A549 (cell line): ENCODE measurements around the gene JPH2. TPM values are rescaled to one million over a fixed set of nuclear protein-coding genes. Genes with fewer than 3 reads are reported as not detected.

Experiments used
- ATAC-seq, 2 experiments: fragments of 200-7000 bp in 1 of 2; fragments of >200 bp in 1 of 2; cut with Nextera tagmentation in 1 of 2; cut with Tn5 transposase in 1 of 2; 3 replicates each; pipeline versions ENCODE4 v1.8.0 to v1.9.1; 2018 to 2020; ENCODE audit warnings: mild to moderate bottlenecking in 1 of 2, moderate library complexity in 1 of 2
- CTCF ChIA-PET: fragments of 300-600 bp; sonication (Branson Sonifier 250); formaldehyde crosslinking; extraction: SDS; loops from one replicate; lab custom pipeline; 2021; ENCODE audit warnings: antibody characterized with exemption, inconsistent platforms; lab: Yijun Ruan, JAX
- POLR2A ChIA-PET: fragments of 350-600 bp; formaldehyde crosslinking; extraction: SDS; loops from one replicate; lab custom pipeline; 2021; ENCODE audit warnings: antibody characterized with exemption, inconsistent platforms; lab: Yijun Ruan, JAX
- DNase-seq, 2 experiments: peaks; one replicate each; pipeline versions ENCODE4 v3.0.0 to v3.0.0-alpha.2; 2011 to 2016; ENCODE audit warnings: low read depth in 1 of 2, low spot score in 1 of 2
- FAIRE-seq: peaks from 2 replicates; lab custom pipeline; 2011; peaks lifted over from hg19 to GRCh38; lab: Jason Lieb, UNC
- H3K27ac ChIP-seq, 2 experiments: fragments of >200 bp; sonication (Bioruptor Twin); formaldehyde crosslinking; 3 replicates each; pipeline ENCODE4 v1.5.1; 2016 to 2017
- H3K4me1 ChIP-seq: fragments of >200 bp; sonication (Bioruptor Twin); formaldehyde crosslinking; 3 replicates; pipeline ENCODE4 v1.6.1; 2016
- H3K4me2 ChIP-seq: fragments of >200 bp; sonication (Bioruptor Twin); formaldehyde crosslinking; 3 replicates; pipeline ENCODE4 v1.6.1; 2016
- H3K4me3 ChIP-seq: fragments of >200 bp; sonication (Bioruptor Twin); formaldehyde crosslinking; 3 replicates; pipeline ENCODE4 v1.5.1; 2016
- H3K9me3 ChIP-seq: fragments of >200 bp; sonication (Bioruptor Twin); formaldehyde crosslinking; 3 replicates; pipeline ENCODE4 v1.6.1; 2016
- CBX2 ChIP-seq: fragments of 200-600 bp; sonication (generic); IDR thresholded peaks from 2 replicates; pipeline ENCODE4 v1.6.1; 2016; ENCODE audit warnings: low read depth, mild to moderate bottlenecking, borderline replicate concordance
- CEBPB ChIP-seq, 2 experiments: fragments of >200 bp in 1 of 2; sonication (Bioruptor Twin) in 1 of 2; formaldehyde crosslinking in 1 of 2; IDR thresholded peaks; 2 replicates each; pipeline ENCODE4 v1.6.1; 2012 to 2016
- FOXS1 ChIP-seq: fragments of 250-450 bp; sonication (Bioruptor Pico); IDR thresholded peaks from 2 replicates; pipeline ENCODE4 v1.5.0; 2020; ENCODE audit warnings: mild to moderate bottlenecking, moderate library complexity
- HDAC2 ChIP-seq: fragments of 200-600 bp; sonication (generic); IDR thresholded peaks from 2 replicates; pipeline ENCODE4 v1.6.1; 2016
- HOXA7 ChIP-seq: fragments of 250-450 bp; sonication (Bioruptor Pico); IDR thresholded peaks from 2 replicates; pipeline ENCODE4 v1.5.0; 2020; ENCODE audit warnings: mild to moderate bottlenecking, moderate library complexity
- HOXB5 ChIP-seq: fragments of 250-450 bp; sonication (Bioruptor Pico); IDR thresholded peaks from 2 replicates; pipeline ENCODE4 v1.5.0; 2020; ENCODE audit warnings: mild to moderate bottlenecking, moderate library complexity
- JUN ChIP-seq, 2 experiments: fragments of >200 bp; sonication (Bioruptor Twin); formaldehyde crosslinking; IDR thresholded peaks; 2 replicates in 1 of 2; 3 replicates in 1 of 2; pipeline ENCODE4 v1.6.1; 2016 to 2017
- NFE2L2 ChIP-seq: fragments of 150-350 bp; conservative IDR thresholded peaks from 2 replicates; pipeline ENCODE4 v1.6.1; 2014; ENCODE audit warnings: low read length
- NPAS2 ChIP-seq: fragments of 250-450 bp; sonication (Bioruptor Pico); IDR thresholded peaks from 2 replicates; pipeline ENCODE4 v1.8.0; 2022; ENCODE audit warnings: mild to moderate bottlenecking, moderate library complexity, borderline replicate concordance
- NR3C1 ChIP-seq: fragments of >200 bp; sonication (Bioruptor Twin); formaldehyde crosslinking; IDR thresholded peaks from 3 replicates; pipeline ENCODE4 v1.6.1; 2017
- PHF8 ChIP-seq: fragments of 200-600 bp; sonication (generic); IDR thresholded peaks from 2 replicates; pipeline ENCODE4 v1.6.1; 2016; ENCODE audit warnings: low read depth, mild to moderate bottlenecking, antibody characterized with exemption, moderate library complexity, borderline replicate concordance
- RAD21 ChIP-seq, 2 experiments: fragments of >200 bp in 1 of 2; sonication (Bioruptor Twin) in 1 of 2; formaldehyde crosslinking in 1 of 2; IDR thresholded peaks in 1 of 2; conservative IDR thresholded peaks in 1 of 2; 2 replicates in 1 of 2; 3 replicates in 1 of 2; pipeline ENCODE4 v1.6.1; 2012 to 2018; ENCODE audit warnings: inconsistent platforms in 1 of 2
- RARB ChIP-seq: fragments of 250-450 bp; sonication (Bioruptor Pico); IDR thresholded peaks from 2 replicates; pipeline ENCODE4 v1.8.0; 2021; ENCODE audit warnings: mild to moderate bottlenecking, moderate library complexity
- RNF2 ChIP-seq: fragments of 200-600 bp; sonication (generic); IDR thresholded peaks from 2 replicates; pipeline ENCODE4 v1.6.1; 2016; ENCODE audit warnings: low read depth, mild to moderate bottlenecking, antibody characterized with exemption, moderate library complexity, borderline replicate concordance
- SREBF2 ChIP-seq: fragments of 450-650 bp; IDR thresholded peaks from 2 replicates; pipeline ENCODE4 v1.6.1; 2014; ENCODE audit warnings: mild to moderate bottlenecking, moderate library complexity
- WGBS: methylation state at CpG from one replicate; pipeline ENCODE4 v1.1.6; 2017; ENCODE audit errors: missing lambda C conversion rate; 5-methylcytosine and 5-hydroxymethylcytosine counted together
- polyA plus RNA-seq, 4 experiments: library from polyadenylated mRNA; depleted of rRNA in 3 of 4; stranded (reverse); fragments of >200 nt; fragmentation: RNase III in 1 of 4; extraction: RNeasy Plus Mini Kit Qiagen cat#74134 plus additional on column Dnase treatment in 1 of 4; gene quantifications; 2 replicates in 3 of 4; 3 replicates in 1 of 4; pipeline ENCODE4 v1.2.3, GENCODE V29; 2011 to 2017
- TF ChIP-seq, protein P1 (sequence below): IDR thresholded peaks from 2 replicates; pipeline ENCODE4 v1.6.1; 2012; ENCODE audit warnings: low read depth, borderline replicate concordance
- TF ChIP-seq, protein P2 (sequence below): fragments of >200 bp; sonication (Bioruptor Twin); formaldehyde crosslinking; IDR thresholded peaks from 3 replicates; pipeline ENCODE4 v1.5.1; 2016
- TF ChIP-seq, protein P3 (sequence below): IDR thresholded peaks from 2 replicates; pipeline ENCODE4 v1.6.1; 2012
- TF ChIP-seq, protein P4 (sequence below): fragments of >200 bp; sonication (Bioruptor Twin); formaldehyde crosslinking; IDR thresholded peaks from 3 replicates; pipeline ENCODE4 v1.6.1; 2016

JPH2 gene
- polyA plus RNA-seq, 2 of the 4 experiments (the other 2 are of a cell fraction): 0.83 to 3.3 TPM

DNA sequence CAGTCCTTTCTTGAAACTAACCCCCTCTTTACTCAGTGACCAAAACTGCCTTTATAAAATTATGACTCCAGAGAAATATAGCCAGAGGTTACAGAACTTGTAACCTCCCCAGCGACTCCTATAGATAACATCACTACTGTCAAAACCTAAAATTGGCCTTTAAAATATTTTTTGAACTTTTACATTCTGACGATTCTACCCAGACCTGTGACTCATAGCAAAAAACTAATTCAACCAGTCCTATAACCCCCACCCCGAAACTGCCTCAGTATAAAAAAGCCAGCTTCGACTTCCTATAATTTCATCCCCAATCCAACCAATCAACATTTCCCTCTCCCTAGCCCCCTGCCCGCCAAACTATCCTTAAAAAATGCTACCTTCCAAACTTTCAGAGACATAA is 13.9 kb downstream of the JPH2 start (continued):
- TF ChIP-seq JUN (IDR thresholded peaks at IDR 0.05) (no peak), RARB (CRISPR knock-in tag) (no peak)
- TF ChIP-seq, all 56 proteins: peak for 0

DNA sequence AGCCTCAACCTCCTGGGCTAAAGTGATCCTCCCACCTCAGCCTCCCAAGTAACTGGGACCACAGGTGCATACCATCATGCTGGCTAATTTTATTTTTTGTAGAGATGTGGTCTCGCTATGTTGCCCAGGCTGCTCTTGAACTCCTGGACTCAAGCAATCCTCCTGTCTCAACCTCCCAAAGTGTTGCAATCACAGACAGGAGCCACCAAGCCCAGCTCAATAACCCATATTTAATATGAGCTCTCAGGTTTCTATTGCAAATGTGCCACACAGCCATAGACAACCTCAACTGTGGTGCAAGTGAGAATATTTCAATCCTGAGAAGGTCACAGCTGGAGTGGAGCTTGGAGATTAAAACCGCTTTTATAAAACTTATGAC is 14.4 kb downstream of the JPH2 start:
- Histone ChIP-seq H3K9me3 (no peaks in the 10 kb centered on the region), H3K4me2 (peak overlapping the region; percentile 19; the same call in 2 of the 3 replicates), H3K27ac (no peak overlapping the region), H3K4me3 (no peak overlapping the region), H3K4me1 (peaks cover 18% of the 10 kb centered on the region)
- DNase-seq: no peak
- POLR2A ChIA-PET: no interaction called here
- FAIRE-seq: no peak
- 88% methylated on average over 2 of the region's 2 CpGs for whole genome bisulfite sequencing
- ATAC-seq: no peak
- no peak for TF ChIP-seq SREBF2
- TF ChIP-seq FOXS1 (CRISPR knock-in tag): no peak
- TF ChIP-seq, protein P1, sequence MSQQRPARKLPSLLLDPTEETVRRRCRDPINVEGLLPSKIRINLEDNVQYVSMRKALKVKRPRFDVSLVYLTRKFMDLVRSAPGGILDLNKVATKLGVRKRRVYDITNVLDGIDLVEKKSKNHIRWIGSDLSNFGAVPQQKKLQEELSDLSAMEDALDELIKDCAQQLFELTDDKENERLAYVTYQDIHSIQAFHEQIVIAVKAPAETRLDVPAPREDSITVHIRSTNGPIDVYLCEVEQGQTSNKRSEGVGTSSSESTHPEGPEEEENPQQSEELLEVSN: no peak
- no peak for TF ChIP-seq PHF8
- CTCF ChIA-PET: interaction anchor here (0.6 to 8.6 kb wide), 7 partner anchors 10 to 724 kb away, joined by 3 to 72 read pairs (median 3); no protein-coding TSS in a partner anchor

DNA sequence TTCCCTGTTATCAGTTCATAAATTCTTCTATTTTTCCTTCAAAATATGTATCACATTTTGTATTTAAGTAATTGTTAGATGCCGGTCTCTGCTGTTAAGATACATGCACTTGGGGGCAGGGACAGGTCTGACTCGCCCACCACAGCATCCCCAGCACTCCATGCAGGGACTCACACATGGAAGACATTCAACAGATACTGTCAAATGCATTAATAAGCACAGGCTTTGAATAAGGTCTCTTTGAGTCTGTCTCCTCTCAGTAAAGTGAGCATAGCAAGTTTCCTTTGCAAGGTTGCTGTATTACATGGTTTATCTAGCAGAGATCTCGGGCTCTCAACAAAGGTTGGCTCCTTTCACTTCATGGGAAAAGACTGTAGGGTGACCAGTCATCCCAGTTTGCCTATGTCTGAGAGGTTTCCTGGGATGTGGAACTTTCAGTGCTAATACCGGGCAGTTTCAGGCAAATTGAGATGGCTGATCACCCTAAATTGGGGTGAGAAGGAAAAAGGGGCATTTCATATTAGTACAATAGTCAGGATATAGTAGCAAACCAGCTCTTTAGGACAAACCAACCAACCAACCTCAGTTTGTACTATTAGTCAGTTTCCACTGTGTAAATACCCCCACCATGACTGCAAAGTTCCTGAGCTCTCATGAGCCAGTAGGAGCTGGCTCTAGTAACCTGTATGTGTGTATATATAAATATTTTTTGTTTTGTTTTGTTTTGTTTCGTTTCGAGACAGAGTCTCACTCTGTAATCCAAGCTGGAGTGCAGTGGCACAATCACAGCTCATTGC is 15.0 kb downstream of the JPH2 start:
- Histone ChIP-seq H3K9me3 (no peaks in the 10 kb centered on the region), H3K4me2 (peak overlapping the region; percentile 19; the same call in 2 of the 3 replicates), H3K4me1 (peaks cover 24% of the 10 kb centered on the region), H3K4me3 (no peak overlapping the region), H3K27ac (no peak overlapping the region)
- ChIA-PET POLR2A (no interaction called here), CTCF (interaction anchor here (0.6 to 8.6 kb wide), 6 partner anchors 11 to 634 kb away, joined by 3 to 72 read pairs (median 6); no protein-coding TSS in a partner anchor)
- TF ChIP-seq CEBPB (IDR thresholded peaks at IDR 0.05): no peak
- TF ChIP-seq, protein P2, sequence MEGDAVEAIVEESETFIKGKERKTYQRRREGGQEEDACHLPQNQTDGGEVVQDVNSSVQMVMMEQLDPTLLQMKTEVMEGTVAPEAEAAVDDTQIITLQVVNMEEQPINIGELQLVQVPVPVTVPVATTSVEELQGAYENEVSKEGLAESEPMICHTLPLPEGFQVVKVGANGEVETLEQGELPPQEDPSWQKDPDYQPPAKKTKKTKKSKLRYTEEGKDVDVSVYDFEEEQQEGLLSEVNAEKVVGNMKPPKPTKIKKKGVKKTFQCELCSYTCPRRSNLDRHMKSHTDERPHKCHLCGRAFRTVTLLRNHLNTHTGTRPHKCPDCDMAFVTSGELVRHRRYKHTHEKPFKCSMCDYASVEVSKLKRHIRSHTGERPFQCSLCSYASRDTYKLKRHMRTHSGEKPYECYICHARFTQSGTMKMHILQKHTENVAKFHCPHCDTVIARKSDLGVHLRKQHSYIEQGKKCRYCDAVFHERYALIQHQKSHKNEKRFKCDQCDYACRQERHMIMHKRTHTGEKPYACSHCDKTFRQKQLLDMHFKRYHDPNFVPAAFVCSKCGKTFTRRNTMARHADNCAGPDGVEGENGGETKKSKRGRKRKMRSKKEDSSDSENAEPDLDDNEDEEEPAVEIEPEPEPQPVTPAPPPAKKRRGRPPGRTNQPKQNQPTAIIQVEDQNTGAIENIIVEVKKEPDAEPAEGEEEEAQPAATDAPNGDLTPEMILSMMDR: no peak
- TF ChIP-seq HOXA7 (CRISPR knock-in tag): no peak
- TF ChIP-seq NR3C1: no peak
- TF ChIP-seq, protein P3, sequence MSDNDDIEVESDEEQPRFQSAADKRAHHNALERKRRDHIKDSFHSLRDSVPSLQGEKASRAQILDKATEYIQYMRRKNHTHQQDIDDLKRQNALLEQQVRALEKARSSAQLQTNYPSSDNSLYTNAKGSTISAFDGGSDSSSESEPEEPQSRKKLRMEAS: no peak
- no peak for TF ChIP-seq HOXB5 (CRISPR knock-in tag)
- TF ChIP-seq CBX2: no peak
- TF ChIP-seq HDAC2: no peak
- no peak for TF ChIP-seq NPAS2 (CRISPR knock-in tag)
- no peak for TF ChIP-seq RNF2
- TF ChIP-seq NFE2L2: no peak
- TF ChIP-seq, protein P4, sequence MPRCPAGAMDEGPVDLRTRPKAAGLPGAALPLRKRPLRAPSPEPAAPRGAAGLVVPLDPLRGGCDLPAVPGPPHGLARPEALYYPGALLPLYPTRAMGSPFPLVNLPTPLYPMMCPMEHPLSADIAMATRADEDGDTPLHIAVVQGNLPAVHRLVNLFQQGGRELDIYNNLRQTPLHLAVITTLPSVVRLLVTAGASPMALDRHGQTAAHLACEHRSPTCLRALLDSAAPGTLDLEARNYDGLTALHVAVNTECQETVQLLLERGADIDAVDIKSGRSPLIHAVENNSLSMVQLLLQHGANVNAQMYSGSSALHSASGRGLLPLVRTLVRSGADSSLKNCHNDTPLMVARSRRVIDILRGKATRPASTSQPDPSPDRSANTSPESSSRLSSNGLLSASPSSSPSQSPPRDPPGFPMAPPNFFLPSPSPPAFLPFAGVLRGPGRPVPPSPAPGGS: no peak
- no peak for TF ChIP-seq RAD21 (conservative IDR thresholded peaks at IDR 0.05 in 1 of 2, IDR thresholded peaks at IDR 0.05 in 1 of 2)
- no peak for TF ChIP-seq SREBF2
- WGBS: 48% methylated on average over 6 of the region's 6 CpGs
- DNase-seq (no peak), FAIRE-seq (no peak), ATAC-seq (peak in 1 of 2 experiments; percentile 38; a peak in 3 of 6 replicates)
